HG03159 (cell line): ENCODE measurements around the gene TIGD3.
"Not testable (repeated sequence)": the region's sequence is repeated elsewhere in the genome, so short reads cannot be mapped to it uniquely, and the experiment has no call there.

Experiments
- ATAC-seq: cut with Tn5 transposase; IDR thresholded peaks from one replicate; pipeline ENCODE4 v1.9.1; 2021; ENCODE audit warnings: mild to moderate bottlenecking, moderate library complexity; ENCODE audit not compliant: unreplicated experiment

Gene TIGD3

DNA sequence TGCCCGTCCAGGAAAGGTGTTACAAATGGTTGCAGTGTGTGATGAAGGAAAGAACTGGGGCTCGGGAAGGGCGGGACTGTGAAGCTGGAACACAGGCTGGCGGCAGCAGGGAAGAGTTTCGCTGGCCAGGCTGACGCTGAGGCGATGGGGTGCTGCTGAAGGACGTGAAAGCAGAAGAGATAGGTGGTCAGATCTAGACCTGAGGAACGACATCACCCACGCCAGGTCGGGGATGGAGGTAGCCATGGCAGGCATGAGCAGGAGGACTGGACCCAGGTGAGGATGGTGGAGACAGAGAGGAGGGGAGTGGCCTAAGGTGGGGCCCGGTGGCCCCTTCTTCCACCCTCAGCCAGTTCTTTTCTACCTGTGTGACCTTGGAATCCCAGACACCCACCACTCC lies 30.7 kb upstream of the TIGD3 start:
- no peak for ATAC-seq

GRCh38 chr11:65325435-65325834 lies 29.1 kb upstream of the TIGD3 start:
- no peak for ATAC-seq

DNA sequence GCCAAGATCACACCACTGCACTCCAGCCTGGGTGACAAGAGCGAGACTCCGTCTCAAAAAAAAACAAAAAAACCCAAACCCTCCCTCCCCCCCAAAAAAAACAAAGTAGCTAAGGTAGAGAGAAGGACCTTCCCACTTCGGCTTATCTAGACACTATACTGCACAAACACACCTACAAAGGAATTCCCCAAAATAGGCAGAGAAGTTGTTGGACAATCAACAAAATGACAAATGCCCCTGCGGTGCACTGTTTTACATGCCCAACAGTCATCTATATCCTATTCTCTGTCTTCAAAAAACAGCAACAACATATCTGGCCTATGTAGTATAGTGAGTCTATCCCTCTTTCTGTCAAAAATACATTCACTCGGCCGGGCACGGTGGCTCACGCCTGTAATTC lies 27.5 kb upstream of the TIGD3 start:
- ATAC-seq, result no peak

- ATAC-seq, result no peak
Measured at GRCh38 chr11:65329478-65329877, 25.1 kb upstream of the TIGD3 start.

- no peak for ATAC-seq
Measured at GRCh38 chr11:65329944-65330403, 24.6 kb upstream of the TIGD3 start.

DNA sequence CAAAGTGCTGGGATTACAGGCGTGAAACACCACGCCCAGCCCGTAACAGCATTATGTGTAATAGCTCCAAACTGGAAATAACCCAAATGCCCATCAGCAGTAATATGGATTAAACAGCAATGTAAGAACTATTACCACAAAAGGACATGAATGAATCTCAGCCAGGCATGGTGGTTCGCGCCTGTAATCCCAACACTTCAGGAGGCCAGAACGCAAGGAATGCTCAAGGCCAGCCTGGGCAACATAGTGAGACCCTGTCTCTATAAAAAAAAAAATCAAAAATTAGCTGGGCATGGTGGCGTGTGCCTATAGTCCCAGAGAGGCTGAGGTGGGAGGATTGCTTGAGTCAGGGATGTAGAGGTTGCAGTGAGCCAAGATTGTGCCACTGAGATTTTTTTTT lies 24.0 kb upstream of the TIGD3 start:
- no peak for ATAC-seq

DNA sequence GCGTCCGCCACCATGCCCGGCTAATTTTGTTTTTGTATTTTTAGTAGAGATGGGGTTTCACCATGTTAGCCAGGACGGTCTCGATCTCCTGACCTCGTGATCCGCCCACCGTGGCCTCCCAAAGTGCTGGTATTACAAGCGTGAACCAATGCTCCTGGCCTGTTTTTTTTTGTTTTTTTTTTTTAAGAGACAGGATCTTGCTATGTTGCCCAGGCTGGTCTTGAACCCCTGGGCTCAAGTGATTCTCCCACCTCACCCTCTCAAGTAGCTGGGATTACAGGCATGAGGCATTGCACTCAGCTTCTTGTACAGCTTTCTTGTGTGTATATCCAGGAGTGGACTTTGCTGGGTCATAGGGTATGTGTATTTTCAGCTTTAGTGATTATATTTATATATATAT lies 22.0 kb upstream of the TIGD3 start:
- not testable (repeated sequence) for ATAC-seq

- no peak for ATAC-seq
Measured at GRCh38 chr11:65334696-65335295, 19.8 kb upstream of the TIGD3 start.

- ATAC-seq, result no peak
Measured at GRCh38 chr11:65338676-65339075, 15.9 kb upstream of the TIGD3 start.

DNA sequence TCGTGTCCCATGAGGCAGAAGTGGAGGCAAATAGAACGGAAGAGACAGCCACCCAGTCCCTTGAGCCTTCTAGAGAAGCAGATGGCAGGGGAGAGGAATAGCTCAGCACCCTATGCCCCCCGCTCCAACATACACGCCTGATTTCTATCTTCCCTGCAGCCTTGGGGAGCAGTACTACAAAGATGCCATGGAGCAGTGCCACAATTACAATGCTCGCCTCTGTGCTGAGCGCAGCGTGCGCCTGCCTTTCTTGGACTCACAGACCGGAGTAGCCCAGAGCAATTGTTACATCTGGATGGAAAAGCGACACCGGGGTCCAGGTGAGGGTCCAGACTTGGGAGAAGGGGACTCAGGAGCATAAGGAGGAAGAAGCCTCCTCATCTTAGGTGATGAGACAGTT lies 14.3 kb upstream of the TIGD3 start:
- no peak for ATAC-seq

DNA sequence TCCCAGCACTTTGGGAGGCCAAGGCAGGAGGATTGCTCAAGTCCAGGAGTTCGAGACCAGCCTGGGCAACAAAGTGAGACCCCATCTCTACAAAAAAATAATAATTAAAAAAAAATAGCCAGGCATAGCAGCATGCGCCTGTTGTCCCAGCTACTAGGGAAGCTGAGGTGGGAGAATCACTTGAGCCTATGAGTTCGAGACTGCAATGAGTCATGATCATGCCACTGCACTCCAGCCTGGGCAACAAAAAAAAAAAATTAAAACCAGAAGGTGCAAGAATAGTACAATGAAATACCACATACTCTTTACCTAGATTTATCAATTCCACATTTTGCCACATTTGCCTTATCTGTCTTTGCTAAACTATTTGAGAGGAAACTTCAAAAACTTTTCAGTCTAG lies 12.7 kb upstream of the TIGD3 start:
- ATAC-seq, result no peak

- no peak for ATAC-seq
Measured at GRCh38 chr11:65351511-65351910, 3.0 kb upstream of the TIGD3 start.

DNA sequence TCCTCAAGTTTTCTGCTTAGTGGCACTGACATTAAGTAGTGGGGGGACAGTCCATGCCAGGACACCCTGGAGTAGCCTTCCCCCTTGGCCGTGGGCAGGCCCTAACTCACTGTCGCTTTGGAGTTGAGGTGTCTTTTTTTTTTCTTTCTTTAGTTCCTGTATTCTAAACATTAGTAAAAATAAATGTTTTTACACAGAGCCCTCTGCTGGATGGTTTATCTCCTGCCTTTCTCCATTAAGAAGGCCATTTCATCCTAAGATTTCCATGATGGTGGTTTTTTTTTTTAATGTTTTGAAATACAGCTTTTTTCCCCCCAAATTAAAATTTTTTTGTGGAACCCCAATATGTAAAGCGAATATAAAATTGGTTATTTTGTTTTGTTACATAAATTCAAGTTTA lies 1.8 kb upstream of the TIGD3 start:
- ATAC-seq, result no peak

DNA sequence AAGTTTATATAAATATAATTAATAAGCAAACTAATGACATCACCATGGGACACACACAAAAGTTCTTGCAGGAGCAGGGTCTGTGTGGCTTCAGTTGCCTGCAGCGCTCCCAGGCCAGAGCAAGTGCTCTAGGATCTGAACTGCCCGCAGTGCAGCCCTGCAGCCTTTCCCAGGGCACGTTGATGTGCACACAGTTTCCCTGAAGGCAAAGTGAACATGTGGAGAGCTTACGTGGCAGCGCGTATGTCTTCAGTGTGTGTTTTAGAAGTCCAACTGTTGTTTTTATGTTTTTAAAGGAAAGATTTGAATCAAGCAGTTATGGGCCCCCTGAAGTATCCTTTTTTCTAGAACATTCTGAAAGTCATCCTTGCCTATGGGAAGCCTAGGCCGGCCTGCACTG lies 1.2 kb upstream of the TIGD3 start:
- ATAC-seq, result no peak

GRCh38 chr11:65353900-65354264 lies 669 bp upstream of the TIGD3 start:
- ATAC-seq, result no peak

DNA sequence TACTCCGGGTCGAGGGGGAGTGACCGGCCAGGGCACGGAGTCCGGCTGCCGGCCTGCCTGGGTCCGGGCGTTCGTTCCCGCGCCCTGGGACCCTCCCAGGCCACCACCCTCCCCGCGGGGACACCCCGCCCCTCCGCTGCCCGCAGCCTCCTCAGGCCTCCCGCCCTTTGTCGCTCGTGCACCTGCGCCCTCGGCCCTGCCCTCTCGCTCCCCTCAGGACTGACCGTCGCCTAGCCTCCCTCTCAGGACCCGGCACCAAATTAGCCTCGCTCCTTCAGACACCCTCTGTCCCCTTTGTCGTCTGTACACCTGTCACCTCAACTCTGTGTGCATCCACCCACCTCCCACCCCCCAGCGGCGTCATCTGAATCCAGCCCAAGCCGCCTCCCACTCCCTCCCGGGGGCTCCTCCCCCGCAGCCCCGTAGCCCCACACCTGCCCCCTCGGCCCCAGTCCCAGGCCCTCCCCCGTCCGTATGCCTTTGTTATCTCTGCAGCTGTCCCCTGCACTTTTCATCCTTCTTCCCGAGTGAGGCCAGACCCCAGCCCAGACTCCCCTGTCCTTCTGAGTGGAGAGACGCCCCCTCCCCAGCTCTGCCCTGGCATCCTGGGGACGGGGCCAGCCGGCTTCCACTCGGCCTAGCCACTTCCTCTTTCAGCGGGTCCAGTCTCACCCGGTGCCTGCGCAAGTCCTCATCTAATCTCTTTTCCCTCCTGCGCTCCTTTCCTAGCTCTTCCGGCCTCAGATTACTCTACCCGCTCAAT lies 643 bp downstream of the TIGD3 start:
- ATAC-seq, result peak; percentile 21

DNA sequence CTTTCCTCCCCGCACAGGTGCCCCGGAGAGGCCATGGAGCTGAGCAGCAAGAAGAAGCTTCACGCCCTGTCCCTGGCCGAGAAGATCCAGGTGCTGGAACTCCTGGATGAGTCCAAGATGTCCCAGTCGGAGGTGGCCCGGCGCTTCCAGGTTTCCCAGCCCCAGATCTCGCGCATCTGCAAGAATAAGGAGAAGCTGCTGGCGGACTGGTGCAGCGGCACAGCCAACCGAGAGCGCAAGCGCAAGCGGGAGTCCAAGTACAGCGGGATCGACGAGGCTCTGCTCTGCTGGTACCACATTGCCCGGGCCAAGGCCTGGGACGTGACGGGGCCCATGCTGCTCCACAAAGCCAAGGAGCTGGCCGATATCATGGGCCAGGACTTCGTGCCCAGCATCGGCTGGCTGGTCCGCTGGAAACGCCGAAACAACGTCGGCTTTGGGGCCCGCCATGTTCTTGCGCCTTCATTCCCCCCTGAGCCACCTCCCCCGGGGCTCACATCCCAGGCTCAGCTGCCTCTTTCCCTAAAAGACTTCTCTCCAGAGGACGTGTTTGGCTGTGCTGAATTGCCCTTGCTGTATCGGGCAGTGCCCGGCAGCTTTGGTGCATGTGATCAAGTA lies 1.3 kb downstream of the TIGD3 start:
- ATAC-seq, result no peak

- ATAC-seq, result no peak
Measured at GRCh38 chr11:65356394-65356972, 1.9 kb downstream of the TIGD3 start.

GRCh38 chr11:65357856-65358356 lies 3.4 kb downstream of the TIGD3 start:
- no peak for ATAC-seq

DNA sequence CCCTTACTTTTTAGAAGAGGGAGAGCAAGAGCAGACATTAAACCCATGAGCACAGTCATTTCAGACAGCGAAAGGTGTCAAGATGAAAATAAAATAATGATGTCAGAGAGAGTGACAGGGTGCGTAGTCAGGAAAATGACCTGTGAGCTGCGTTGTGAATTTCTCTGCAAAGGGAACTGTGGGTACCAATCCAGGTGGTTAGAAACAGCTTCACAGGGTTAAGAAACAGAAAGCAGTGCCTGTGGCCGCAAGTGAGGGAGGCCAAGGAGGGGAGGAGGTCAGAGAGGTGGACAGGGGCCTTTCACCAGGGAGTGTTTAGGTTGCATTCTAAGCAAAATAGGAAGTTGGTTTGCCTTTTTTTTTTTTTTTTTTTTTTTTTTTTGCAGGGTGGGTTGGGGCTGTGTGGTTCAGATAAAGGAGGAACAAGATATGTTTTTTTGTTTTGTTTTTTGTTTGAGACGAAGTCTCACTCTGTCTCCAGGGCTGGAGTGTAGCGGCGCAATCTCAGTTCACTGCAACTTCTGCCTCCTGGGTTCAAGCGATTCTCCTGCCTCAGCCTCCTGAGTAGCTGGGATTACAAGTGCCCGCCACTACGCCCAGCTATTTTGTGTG lies 7.9 kb downstream of the TIGD3 start:
- ATAC-seq, result no peak

DNA sequence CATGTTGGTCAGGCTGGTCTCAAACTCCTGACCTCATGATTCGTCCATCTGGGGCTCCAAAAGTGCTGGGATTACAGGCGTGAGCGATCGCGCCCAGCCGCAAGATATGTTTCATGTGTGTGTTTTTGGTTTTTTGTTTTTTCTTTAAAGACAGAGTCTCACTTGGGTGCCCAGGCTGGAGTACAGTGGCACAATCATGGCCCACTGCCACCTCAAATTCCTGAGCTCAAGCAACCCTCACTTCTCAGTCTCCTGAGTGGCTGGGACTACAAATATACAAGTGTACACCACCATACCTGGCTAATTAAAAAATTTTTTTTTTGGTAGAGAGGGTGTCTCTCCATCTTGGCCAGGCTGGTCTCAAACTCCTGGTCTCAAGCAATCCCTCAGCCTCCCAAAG lies 8.4 kb downstream of the TIGD3 start:
- no peak for ATAC-seq
